IPS-15b (cell line): ENCODE measurements around the gene B4GAT1.

ENCODE experiments used
- H3K27me3 ChIP-seq: one replicate; pipeline ENCODE4 v1.6.1; 2013; ENCODE audit warnings: low read length; ENCODE audit not compliant: control insufficient read depth, insufficient read depth
- H3K36me3 ChIP-seq: one replicate; pipeline ENCODE4 v1.6.1; 2013; ENCODE audit warnings: low read length; ENCODE audit not compliant: control insufficient read depth, insufficient read depth
- H3K4me1 ChIP-seq: one replicate; pipeline ENCODE4 v1.6.1; 2013; ENCODE audit warnings: mild to moderate bottlenecking, low read length; ENCODE audit not compliant: control insufficient read depth, insufficient read depth
- H3K4me3 ChIP-seq: one replicate; pipeline ENCODE4 v1.5.1; 2013; ENCODE audit warnings: low read depth, low read length
- H3K9ac ChIP-seq: one replicate; pipeline ENCODE4 v1.6.1; 2013; ENCODE audit warnings: low read depth, mild to moderate bottlenecking, low read length
- H3K9me3 ChIP-seq: one replicate; pipeline ENCODE4 v1.6.1; 2013; ENCODE audit warnings: mild to moderate bottlenecking, low read length; ENCODE audit not compliant: control insufficient read depth, insufficient read depth

The B4GAT1 gene

GRCh38 chr11:66369073-66369894 is 21.9 kb upstream of the B4GAT1 start:
- Histone ChIP-seq H3K4me3 (peak overlapping the region; percentile 63), H3K27me3 (no peaks in the 10 kb centered on the region), H3K9ac (no peak overlapping the region)

DNA sequence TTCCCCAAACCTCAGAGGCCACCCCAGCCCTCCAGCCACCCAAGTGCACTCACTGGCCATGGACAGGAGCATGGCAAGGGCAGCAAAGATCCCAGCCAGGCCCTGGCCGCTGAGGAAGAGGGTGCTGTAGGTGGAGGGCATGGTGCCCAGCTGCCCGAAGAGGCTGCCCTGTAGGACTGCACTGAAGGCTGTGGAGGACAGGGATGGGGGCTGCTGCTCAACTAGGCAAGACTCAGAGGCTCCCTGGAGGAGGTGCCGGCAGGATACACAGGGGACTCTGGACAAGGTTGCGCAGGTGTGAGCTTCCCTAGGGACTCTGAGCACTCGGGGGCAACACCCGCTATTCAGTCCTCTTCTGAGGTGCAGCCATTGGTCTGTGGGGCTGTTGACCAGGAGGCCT is 21.1 kb upstream of the B4GAT1 start:
- Histone ChIP-seq H3K36me3 (peaks cover 46% of the 10 kb centered on the region), H3K4me1 (peaks cover 9% of the 10 kb centered on the region), H3K27me3 (no peaks in the 10 kb centered on the region), H3K9ac (no peak overlapping the region), H3K4me3 (no peak overlapping the region), H3K9me3 (no peaks in the 10 kb centered on the region)

More at GRCh38 chr11:66369073-66369894, 21.9 kb upstream of the B4GAT1 start:
- H3K4me1 ChIP-seq: peaks cover 9% of the 10 kb centered on the region
- no peaks in the 10 kb centered on the region for H3K9me3 ChIP-seq
- peaks cover 41% of the 10 kb centered on the region for H3K36me3 ChIP-seq

DNA sequence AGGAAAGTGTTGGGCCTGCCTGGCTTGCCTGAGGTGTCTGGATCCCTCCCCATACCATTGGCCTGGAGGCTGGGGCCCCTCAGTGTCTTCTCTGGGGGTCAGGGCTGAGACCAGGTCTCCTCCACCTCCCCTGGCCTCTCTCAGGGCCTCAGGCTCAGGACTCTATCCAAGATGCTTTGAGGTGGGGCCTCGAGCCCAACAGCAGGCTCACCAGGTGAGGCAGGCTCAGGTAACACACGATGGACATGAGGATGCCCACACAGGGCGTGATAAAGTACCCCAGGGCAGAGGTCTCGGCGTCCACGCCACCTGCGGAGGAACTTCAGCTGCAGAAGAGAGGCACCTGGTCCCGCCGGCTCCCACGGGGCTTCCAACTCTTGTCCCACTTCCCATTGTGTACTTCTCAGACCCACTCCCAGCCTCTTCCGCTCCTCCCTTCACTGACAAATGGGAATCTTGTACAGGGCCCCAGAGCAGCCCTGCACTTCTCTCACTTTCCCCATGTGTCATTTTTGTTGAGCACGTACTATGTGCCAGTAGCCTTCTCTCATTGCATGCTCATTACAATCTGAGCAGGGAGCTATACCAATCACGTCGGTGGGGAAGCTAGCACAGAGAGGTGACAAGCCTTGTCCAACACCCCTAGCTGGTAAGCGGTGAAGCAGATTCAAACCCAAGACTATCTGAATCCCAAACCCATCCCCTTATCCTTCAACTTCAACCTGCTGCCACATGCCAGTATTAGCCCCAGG is 20.3 kb upstream of the B4GAT1 start:
- H3K27me3 ChIP-seq: no peaks in the 10 kb centered on the region
- peaks cover 6% of the 10 kb centered on the region for H3K4me1 ChIP-seq
- no peak overlapping the region for H3K9ac ChIP-seq
- no peak overlapping the region for H3K4me3 ChIP-seq
- H3K36me3 ChIP-seq: peaks cover 51% of the 10 kb centered on the region
- no peaks in the 10 kb centered on the region for H3K9me3 ChIP-seq

- Histone ChIP-seq H3K4me3 (no peak overlapping the region), H3K9me3 (no peaks in the 10 kb centered on the region), H3K9ac (no peak overlapping the region), H3K36me3 (peaks cover 54% of the 10 kb centered on the region), H3K27me3 (no peaks in the 10 kb centered on the region), H3K4me1 (peaks cover 6% of the 10 kb centered on the region)
Observed at GRCh38 chr11:66366844-66367477, 19.5 kb upstream of the B4GAT1 start.

DNA sequence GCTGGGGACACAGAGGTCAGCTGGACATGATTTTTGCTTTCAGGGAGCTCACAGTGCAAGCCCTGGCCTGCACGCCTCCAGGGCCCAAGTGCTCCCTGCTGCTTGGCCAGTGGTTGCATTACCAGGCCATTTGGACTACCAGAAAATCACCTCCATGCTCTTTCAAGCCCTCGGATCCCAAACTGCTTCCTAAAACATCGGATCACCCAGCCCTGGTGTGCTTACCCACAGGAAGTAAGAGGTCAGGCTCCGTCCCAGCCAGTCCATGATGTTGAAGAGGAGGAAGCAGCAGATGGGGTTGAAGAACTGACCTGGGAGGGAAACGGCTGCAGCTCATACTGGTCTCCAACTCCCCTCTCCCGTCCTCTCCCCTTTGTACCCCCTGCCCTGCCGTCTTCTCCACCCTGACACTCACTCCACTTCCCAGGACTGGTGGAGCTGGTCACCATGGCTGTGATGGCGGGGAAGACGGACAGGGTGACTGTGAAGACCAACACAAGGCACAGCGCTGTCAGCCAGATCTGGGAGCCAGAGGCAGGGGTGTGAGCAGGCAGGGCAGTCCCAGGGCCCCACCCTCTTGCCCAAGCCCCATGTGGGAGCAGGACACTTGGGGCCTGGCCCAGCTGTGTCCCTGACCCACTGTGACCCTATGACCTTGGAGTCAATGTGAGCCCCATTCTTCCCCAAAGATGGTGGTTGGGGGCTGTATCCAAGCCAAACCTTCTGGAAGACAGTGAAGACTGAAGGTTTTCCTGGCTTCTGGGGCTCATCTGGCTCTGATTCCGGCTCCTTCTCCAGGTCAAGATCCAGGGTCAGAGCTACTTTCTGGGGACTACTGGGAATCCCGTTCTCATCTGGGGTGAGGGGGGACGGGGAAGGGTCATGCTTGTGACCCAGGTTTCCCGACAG is 18.5 kb upstream of the B4GAT1 start:
- Histone ChIP-seq H3K4me1 (peaks cover 6% of the 10 kb centered on the region), H3K27me3 (no peaks in the 10 kb centered on the region), H3K36me3 (peaks cover 54% of the 10 kb centered on the region), H3K9me3 (no peaks in the 10 kb centered on the region), H3K4me3 (no peak overlapping the region), H3K9ac (no peak overlapping the region)

DNA sequence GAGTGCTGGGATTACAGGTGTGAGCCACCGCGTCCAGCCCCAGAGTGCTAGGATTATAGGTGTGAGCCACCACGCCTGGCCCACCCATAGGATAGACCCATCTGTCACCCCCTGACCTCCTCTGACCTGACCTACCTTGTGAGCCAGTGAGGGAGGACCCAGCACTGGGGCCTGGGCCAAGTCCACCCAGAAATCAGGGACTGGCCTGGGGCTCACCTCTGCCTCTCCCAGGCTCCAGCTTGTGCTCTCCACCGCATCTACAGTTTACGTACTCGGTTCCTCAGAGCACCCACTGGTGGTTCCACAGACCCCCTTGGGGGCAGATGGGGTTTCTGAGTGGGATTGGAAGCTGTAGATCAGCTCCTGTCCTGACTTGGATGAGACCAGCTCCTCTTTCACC is 17.7 kb upstream of the B4GAT1 start:
- H3K9me3 ChIP-seq: no peaks in the 10 kb centered on the region
- H3K36me3 ChIP-seq: peaks cover 54% of the 10 kb centered on the region
- no peak overlapping the region for H3K9ac ChIP-seq
- no peaks in the 10 kb centered on the region for H3K27me3 ChIP-seq
- no peak overlapping the region for H3K4me3 ChIP-seq
- H3K4me1 ChIP-seq: peaks cover 6% of the 10 kb centered on the region

- Histone ChIP-seq H3K9ac (no peak overlapping the region), H3K36me3 (peaks cover 49% of the 10 kb centered on the region)
Observed at GRCh38 chr11:66363805-66364535, 16.5 kb upstream of the B4GAT1 start.

DNA sequence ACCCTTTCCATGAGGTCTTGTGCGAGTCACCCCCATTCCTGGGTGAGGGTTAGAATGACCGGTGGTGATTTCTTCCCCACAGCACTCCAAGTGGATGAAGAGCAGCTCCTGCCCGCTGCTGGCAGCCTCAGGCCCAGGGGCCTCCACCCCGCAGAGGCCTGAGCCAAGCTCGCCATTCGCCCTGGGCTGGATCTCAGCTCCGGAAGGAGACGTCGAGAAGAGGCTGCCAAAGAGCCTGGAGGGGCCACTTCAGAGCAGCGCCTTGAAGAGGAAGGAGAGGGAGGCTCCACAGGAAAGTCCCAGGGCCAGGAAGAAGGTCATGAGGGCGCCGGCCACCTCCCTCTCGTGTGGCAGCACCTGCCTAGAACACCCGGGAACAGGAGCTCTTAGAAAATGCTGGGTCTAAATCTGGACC is 15.8 kb upstream of the B4GAT1 start:
- Histone ChIP-seq H3K4me3 (no peak overlapping the region), H3K9me3 (no peaks in the 10 kb centered on the region), H3K36me3 (peaks cover 42% of the 10 kb centered on the region), H3K9ac (no peak overlapping the region), H3K27me3 (no peaks in the 10 kb centered on the region), H3K4me1 (no peaks in the 10 kb centered on the region)

More at GRCh38 chr11:66363805-66364535, 16.5 kb upstream of the B4GAT1 start:
- H3K9me3 ChIP-seq: no peaks in the 10 kb centered on the region
- no peak overlapping the region for H3K4me3 ChIP-seq
- H3K4me1 ChIP-seq: no peaks in the 10 kb centered on the region
- H3K27me3 ChIP-seq: no peaks in the 10 kb centered on the region

GRCh38 chr11:66362481-66363147 is 15.2 kb upstream of the B4GAT1 start:
- H3K27me3 ChIP-seq: no peaks in the 10 kb centered on the region
- H3K9ac ChIP-seq: no peak overlapping the region
- peaks cover 36% of the 10 kb centered on the region for H3K36me3 ChIP-seq
- no peak overlapping the region for H3K4me3 ChIP-seq
- H3K4me1 ChIP-seq: no peaks in the 10 kb centered on the region
- no peaks in the 10 kb centered on the region for H3K9me3 ChIP-seq

DNA sequence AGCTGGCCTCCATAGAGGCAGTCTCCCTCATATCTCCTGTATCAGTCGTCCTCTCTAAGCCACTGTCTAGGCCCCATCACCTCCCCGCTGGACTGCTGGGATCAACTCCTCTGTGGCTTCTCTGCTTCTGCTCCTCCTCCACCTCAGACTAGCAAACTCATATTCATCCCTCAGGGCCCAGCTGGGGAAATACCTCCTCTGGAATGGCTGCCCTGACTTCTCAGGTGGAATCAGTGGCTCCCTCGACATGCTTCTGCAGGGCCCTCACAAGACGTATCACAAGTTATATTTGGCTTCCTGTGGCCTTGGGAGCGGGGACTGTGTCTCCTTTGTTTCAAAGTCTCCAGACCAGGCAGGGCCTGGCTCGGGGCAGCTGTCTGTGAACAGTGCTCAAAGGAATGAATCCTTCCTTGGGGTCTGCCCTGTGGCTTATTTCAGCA is 14.1 kb upstream of the B4GAT1 start:
- Histone ChIP-seq H3K36me3 (peaks cover 25% of the 10 kb centered on the region), H3K4me1 (no peaks in the 10 kb centered on the region), H3K9me3 (no peaks in the 10 kb centered on the region), H3K9ac (no peak overlapping the region), H3K27me3 (no peaks in the 10 kb centered on the region), H3K4me3 (no peak overlapping the region)
